Measurements from ENCODE around the gene EARS2. TPM values are rescaled to one million over a fixed set of nuclear protein-coding genes. Genes with fewer than 3 reads are reported as not detected.
A peak's percentile ranks its signal among the peaks of the same experiment; 100 is the strongest.
"Not testable (repeated sequence)": the region's sequence is repeated elsewhere in the genome, so short reads cannot be mapped to it uniquely, and the experiment has no call there.

EARS2 gene
- 31.4 and 44.9 TPM in 2 replicates for polyA plus RNA-seq (2014; cell fraction: cytosol; rRNA removed)
- 48.8 and 57.6 TPM in 2 replicates for polyA plus RNA-seq (2014; cell fraction: nucleus; rRNA removed)

DNA sequence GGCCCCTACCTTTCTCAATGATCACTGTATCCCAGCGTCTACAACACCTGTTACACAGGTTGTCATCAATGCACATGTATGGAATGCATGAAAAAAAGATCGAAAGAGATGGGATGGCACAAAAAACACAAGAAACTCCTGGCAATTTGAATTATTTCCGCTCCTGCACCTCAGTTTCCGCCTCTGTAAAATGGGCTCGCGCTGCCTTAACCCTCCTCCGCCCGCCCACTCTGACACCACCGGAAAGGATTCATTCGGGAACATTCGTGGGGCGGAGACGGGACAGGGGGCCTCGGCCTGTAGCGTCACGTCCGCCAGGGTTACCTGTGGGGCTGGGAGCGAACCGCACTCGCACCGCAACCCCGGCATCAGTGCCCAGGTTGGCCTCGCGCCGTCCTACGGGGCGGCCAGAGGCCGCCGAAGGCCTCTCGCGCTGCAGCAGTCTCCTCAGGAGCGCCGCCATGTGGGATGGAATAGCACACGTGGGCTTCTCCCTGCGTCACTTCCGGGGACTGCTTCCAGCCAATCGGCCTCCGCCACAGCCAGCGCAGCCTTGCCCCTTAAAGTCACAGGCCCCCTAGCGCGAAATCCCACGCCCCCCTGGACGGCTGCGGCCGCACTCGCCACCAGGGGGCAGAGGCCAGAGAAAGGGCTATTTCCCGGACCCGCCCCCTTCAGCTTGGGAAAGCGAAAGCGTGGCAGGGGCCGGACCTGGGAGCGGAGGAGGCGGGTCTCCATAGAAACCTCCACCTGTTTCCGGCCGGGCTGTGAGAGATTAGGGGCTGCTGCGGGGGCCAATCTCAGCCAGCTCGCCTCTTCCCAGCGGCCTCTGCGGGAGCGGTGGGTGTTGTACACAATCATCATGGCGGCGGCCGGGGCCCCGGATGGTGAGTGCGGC lies at the start of gene EARS2, which contains the start of gene UBFD1:
TSS of gene EARS2 (minus strand) at position 470 of the 898 bp plus-strand sequence. CDS start at position 463, 7 bp downstream.
TSS of gene UBFD1 (plus strand) at position 847 of the 898 bp plus-strand sequence. CDS start at position 863, 16 bp downstream.
- DNase-seq (ENCODE audit: low spot score), result peak; percentile 99

DNA sequence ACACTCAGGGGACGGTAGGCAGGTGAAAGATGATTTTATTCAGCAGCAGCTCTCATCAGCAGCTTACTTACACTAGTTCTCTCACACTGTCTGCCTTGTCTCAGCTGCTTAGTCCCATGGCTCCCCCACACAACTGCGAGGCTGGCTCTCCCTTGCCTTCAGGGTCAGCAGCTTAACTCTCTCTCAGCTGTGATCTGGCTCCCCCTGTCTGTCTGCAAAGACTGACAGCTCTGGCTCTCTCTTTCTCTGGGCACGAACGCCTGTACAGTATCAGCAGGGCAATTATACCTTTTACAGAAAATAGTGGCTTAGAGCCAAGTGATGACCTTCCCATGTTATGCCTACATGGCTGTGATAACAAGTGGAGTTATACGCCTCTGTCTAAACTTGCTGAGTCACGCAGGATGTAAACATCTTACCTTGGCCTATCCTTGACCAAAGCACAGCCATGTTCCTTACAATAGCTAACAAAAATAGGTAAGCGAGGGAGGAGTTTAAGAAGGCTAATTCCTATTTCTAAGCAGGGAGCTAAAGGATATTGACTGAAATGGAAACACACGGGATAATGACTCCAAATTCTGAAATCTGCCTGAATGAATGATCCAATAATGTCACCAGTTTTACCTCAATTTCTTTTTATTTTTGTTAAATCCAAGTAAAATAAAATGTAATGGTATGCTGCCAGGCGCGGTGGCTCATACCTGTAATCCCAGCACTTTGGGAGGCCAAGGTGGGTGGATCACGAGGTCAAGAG lies 40.0 kb upstream of the EARS2 start:
- DNase-seq (ENCODE audit: low spot score), result peak; percentile 38

DNA sequence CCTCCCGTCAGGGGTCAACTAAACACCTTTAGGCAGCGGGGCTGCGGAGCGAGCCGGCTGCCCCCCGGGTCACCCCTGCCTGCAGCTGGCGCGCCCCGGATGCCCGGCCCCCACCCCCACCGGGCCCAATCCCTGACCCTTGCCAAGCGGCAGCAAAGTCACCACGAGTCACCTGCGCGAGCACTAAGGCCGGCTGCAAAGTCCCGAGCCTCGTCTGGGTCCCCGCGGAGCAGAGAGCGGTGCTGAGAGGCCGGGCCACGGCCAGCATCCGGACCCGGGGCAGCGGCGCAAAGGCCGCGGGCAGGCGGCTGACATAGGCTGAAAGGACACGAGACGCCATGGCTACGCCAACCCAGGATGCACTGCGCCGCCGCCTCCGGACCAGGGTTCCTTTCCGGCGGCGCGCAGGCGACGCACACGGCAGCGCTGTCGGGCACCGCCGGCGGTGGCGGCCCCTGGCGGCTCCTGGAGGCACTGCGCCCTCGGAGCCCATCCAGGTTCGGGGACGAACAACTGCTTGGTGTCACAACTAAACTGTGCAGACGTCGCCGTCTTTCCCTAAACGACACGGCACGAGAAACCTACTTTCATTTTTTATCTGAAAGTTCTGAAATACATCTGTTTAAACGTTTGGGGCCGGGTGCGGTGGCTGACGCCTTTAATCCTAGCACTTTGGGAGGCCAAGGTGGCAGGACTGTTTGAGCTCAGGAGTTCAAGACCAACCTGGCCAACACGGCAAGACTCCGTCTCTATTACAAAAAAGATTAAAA lies 39.0 kb upstream of the EARS2 start, which contains the start of gene NDUFAB1:
TSS of gene NDUFAB1 (minus strand) at position 366 of the 770 bp plus-strand sequence. CDS start at position 340, 26 bp downstream.
- peak; percentile 83 for DNase-seq (ENCODE audit: low spot score)

DNA sequence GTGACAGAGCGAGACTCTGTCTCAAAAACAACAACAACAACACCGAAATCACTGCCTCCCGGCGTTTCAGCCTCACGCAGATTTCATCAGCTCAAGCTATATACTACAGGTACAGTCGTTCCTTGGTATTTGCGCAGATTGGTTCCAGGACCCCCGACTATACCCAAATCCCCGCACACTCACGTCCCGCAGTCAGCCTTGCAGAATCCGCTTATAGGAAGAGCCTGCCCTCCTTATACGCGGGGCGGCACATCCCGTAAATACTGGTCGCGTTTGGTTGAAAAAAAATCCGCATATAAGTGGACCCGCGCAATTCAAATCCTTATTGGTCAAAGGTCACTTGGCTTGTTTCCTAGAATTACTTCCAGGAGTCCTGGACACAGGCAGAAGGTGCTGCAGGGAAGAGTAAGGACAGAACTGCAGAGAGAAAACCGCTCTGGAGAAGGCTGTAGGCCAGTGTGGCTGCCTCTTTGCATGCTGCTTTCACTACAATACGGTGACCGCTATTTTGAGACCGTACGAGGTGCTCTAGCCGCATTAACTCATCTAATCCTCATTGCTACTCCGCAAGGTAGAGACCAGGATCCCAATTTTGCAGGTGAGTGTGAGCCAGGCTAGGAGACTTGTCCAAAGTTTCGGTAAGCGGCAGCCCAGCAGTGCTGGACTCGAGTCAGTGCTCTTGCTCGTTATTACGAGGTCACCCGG lies 38.2 kb upstream of the EARS2 start:
- no peak for DNase-seq (ENCODE audit: low spot score)

DNA sequence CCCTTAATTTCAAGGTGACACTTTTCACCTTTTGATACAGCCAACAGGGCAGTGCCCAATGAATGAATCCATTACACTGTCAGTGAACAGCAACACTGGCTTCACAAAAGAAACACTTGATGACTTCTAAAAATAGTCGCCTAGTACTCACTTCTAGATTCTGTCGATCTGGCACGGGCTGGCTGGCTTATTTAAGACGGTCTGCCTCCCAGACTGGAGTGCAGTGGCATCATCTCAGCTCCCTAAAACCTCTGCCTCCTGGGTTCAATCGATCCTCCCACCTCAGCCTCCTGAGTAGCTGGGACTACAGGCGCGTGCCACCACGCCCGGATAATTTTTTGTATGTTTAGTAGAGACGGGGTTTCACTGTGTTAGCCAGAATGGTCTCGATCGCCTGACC lies 37.0 kb upstream of the EARS2 start:
- no peak for DNase-seq (ENCODE audit: low spot score)

DNA sequence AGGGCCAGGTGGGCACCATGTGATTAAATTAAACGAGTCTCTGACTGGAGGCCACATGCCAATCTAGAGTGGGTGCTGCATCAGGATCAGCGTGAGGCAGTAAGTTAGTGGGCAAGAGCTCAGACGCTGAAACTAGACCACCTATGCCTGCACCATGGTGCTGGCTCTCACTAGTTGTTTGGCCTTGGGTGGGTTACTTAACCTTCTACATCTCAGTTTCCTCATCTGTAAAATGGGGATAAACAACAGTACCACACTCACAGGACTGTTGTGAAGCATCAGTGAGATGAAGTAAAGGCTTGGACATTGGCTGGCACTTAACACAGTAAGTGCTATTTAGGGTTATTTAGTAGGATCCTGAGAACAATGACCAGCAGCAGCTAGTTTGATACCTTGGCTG lies 33.0 kb upstream of the EARS2 start:
- no peak for DNase-seq (ENCODE audit: low spot score)

DNA sequence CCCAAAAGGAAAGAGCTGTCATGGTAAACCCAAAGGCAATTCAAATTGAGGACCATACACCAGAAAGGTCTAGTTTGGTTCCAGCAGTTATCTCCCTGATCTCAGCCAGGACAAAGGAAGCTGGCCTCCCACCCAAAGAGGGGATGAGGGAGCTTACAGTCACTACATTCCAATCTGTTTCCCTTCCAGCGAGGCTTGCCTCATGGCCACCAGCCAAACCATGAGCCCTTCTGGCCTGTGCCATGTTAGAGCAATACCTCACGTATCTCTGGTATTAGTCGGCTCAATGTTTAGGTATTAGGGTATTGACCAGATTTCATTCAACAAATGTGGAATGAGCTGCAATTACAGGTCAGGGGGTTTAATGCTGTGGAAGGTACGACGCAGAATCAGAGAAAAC lies 30.6 kb upstream of the EARS2 start:
- no peak for DNase-seq (ENCODE audit: low spot score)

DNA sequence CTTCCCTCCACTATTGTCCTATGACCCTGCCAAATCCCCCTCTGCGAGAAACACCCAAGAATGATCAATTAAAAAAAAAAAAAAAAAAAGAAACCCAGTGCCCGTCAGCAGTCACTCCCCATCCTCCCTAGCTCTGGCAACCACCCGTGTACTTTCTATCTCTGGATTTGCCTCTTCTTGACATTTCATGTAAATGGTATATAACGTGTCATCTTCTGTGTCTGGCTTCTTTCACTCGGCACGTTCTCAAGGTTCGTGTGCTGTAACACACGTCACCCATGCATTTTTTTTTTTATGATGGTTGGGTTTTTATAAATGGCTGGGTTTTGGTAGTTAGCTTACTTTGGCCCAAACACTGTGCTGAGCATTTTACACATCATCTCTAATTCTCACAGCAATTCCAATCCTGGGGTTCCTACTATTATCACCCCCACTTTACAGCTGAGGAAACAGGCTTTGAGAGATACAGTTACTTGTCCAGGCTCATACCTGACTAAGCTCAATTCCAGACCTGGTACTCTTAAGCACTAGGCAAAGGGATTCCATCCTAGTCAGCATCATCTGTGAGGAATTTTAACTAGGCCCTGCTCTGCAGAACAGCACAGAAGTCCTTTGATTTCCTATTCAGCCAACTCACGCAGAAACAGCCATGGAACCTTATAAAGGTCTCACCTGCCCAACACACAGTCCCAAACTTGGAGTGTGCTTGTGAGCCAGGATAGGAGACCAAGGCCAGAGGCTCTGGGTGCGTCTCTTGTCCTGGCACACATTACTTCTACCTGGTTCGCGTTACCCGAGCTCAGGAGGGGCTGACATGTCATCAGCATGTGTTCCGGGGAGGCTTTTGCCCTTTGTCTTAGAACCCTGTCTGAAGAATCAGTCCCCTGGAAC lies 27.3 kb upstream of the EARS2 start:
- no peak for DNase-seq (ENCODE audit: low spot score)

DNA sequence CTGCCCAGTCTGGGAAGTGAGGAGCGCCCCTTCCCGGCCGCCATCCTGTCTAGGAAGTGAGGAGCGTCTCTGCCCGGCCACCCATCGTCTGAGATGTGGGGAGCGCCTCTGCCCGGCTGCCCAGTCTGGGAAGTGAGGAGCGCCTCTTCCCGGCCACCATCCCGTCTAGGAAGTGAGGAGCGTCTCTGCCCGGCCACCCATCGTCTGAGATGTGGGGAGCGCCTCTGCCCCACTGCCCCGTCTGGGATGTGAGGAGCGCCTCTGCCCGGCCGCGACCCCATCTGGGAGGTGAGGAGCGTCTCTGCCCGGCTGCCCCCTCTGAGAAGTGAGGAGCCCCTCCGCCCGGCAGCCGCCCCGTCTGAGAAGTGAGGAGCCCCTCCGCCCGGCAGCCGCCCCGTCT lies 26.1 kb upstream of the EARS2 start:
- not testable (repeated sequence) for DNase-seq (ENCODE audit: low spot score)

DNA sequence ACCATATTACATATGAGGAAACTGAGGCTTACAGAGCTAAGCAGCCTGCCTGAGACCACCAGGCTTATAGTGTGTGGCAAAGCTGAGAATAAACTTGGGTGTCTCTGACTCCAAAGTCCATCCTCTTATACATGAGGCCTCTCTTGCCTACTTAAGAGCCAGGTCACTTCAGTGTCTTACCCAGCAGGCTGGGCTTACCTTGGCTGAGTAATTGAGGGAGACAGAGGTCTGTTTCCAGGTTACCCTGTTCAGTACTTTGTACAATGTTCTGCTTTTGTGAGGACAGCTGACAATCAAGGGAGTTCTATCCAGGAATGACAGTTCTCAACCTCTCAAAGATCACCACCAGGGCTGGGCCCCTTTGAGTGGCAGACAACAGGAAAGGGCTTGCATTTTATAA lies 24.6 kb upstream of the EARS2 start:
- DNase-seq (ENCODE audit: low spot score), result no peak

DNA sequence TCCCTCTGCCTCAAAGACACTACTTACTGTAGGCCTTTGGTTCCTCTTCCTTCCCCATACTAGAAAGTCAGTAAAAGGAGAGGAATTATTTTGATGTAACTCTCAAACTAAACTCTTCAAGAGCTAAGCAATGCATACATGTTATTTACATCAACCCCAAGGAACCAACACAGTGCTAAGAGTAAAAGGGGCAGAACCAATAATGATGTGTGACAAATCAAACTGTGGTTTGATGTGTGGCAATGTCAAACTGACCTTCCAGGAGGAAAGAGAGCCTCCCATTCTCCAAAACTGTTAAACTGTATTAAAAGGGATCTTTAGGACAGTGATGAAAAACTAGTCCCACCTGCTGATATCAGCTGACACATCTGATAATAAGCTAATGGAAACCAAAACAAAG lies 23.2 kb upstream of the EARS2 start:
- DNase-seq (ENCODE audit: low spot score), result no peak

DNA sequence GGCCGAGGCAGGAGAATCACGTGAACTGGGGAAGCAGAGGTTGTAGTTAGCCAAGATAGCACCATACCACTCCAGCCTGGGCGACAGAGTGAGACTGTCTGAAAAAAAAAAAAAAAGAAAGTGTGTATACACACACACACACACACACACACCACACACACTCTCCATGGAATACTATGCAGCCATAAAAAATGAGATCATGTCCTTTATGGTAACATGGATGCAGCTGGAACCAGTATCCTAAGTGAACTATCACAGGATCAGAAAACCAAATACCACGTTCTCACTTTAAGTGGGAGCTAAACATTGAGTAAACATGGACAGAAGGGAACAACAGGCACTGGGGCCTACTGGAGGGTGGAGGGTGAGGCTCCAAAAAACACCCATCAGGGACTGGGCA lies 22.2 kb upstream of the EARS2 start:
- no peak for DNase-seq (ENCODE audit: low spot score)

DNA sequence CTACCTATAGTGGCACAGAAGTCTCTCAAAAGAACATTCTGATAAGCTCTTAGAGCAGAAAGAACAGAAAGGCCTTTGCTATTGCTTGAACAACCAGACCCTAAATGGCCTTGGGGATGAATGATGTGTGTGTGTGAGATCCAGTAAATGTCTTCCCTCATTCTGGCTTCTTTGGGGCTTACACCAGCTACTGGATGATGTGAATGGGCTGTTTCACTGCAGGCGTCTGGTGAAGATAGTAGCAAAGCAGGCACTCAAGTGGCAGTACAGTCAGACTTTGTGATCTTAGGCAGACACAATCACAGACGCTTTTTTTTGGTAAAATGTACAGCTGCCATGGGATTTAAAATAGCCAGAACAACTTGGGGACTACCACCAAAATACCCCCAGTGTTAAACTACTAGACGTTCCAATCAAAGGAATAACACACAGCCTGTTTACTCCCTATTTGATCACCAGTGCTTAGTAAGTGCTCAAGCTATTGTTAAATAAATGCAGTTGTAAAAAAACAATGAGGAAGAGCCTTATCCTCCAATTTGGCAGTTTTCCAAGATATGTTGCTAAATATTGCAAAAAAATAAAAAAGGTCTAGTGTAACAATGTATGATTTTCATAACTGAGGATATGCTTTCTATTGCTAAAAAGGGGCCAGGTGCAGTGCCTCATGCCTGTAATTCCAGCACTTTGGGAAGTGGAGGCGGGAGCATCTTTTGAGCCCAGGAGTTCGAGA lies 21.1 kb upstream of the EARS2 start:
- no peak for DNase-seq (ENCODE audit: low spot score)

DNA sequence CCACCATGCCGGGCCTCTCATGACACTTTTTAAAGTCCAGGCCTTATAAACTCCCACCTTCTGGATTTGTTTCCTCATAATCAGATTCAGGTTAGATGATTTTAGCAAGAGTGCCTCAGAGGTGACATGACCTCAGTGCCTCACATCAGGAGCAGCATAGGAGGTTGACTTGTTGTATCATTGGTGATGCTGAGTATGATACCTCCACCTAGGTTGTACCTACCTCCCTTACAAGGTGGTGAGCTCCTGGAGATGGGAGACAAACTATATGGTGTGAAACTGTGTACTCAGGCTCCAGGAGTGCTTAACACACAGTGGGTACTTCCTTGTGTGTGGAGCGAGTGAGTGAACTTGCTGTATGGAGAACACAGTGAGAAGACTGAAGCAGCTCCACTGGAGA lies 20.3 kb upstream of the EARS2 start:
- no peak for DNase-seq (ENCODE audit: low spot score)

DNA sequence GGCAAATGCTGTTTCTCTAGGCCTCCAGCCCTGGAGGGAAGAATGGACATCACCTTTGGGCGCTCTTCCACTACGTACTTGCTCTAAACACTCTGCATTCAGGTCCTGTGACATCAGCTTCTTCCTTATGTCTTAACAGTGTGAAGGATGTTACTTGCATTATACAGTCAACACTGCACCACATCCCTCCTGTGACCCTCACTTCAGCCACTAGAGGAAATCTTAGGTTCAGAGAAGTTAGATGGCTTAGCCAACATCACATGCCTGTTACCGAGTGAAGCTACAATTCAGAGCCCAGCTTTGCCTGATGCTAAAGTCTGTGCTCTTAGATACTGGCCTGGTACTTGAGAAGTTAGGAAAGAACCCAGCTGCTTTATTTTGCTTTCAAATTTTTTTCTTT lies 18.7 kb upstream of the EARS2 start:
- no peak for DNase-seq (ENCODE audit: low spot score)

DNA sequence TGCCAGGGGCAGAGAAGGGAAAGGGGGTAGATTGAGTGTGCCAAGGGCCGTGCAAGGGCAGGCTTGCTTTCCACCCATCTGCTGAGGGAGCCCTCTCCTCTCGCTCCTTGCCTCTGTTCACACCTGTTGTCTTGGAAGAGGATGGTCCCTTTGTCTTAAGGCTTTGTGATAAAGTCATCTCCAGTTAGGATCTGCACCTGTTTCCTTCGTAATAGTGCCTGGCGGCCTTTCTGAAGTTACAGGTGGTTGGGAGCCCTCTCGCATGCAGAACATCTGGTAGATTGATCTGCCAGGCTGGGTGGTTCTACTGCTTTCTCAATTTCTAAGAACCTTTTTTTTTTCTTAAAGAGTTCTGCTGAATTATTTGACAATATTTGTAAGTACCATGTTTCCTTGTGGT lies 16.7 kb upstream of the EARS2 start:
- no peak for DNase-seq (ENCODE audit: low spot score)

DNA sequence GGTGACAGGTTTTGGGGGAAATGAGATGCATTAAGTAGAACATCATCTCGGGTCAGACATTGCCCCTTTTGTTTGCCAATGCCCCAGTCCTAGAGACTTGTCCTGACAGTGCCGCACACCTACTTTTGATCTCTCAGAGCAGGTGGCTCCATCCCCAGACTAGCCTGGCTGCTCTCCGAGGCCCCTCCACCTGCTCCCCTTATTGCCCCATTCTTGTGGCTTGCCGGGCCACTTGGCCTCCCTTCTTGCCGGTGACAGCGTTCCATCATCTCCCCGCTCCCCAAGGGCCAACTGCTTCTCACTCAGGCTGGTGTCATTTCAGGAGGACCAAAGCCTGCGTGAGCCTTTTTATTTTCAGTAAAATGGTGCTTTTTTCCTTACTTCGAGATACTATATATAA lies 15.2 kb upstream of the EARS2 start:
- DNase-seq (ENCODE audit: low spot score), result no peak

DNA sequence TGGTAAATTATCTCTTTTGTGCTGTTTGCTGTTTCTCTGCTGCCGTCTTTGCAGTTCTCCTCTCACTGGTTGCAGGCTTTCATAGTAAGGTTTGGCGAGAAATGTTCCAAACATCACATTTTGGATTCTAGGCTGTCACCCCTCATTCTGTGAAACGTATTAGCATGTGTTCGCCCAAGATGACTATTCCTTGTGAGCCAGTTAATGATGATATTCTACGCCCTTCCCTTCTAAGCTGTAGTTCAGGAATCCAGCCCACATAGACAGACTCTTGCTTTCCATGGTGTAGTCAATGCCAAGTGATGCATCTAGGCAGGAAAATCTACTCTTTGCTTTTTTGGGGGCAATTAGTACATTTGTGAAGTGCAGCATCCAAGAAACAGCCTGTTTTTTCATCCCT lies 14.7 kb upstream of the EARS2 start:
- DNase-seq (ENCODE audit: low spot score), result no peak

DNA sequence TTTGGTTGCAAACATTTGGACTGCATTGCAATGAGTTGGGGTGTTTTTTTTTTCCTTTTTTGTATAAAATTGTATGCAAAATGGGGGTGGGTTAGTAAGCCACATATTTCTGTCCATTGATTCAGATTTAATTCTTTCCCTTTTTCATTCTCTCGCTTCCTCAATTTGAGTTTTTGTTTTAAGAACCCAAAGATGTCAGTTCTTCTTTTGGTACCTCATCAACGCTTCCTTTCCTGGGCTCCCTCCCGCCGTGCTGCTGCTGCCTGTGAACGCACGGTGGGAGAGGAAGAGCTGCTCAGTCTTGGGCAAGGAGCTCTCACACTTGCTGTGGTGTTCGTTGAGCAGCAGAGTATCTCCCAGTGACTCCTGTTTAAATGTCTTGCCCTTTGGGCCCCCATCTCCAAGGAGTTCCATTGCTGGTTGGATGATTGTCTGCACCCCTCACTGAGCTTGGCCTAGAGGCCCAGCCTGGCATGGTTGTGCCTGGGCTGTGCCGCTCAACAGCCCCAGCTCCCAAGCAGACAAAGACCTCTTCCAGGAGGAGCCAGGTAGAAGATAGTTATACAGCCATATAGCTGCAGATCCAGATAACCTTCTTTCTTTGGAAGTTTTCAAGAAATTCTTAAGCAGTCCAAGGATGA lies 14.0 kb upstream of the EARS2 start:
- no peak for DNase-seq (ENCODE audit: low spot score)

Data from SK-N-DZ (cell line).